Measurements from ENCODE around the gene LMX1A. TPM values are rescaled to one million over a fixed set of nuclear protein-coding genes. Genes with fewer than 3 reads are reported as not detected.

Gene LMX1A
- polyA plus RNA-seq, 1 donor from 2014 or later, result 0.47 TPM

- Histone ChIP-seq H3K9me2 (ENCODE audit: insufficient read depth, low read length) (no peaks in the 10 kb centered on the region), H3K27me3 (ENCODE audit: insufficient read depth, low read depth, low read length) (no peaks in the 10 kb centered on the region), H2AFZ (ENCODE audit: low read depth, low read length) (no peak overlapping the region), H3K27ac (ENCODE audit: low read length) (no peak overlapping the region), H3K36me3 (ENCODE audit: insufficient read depth, low read length) (no peaks in the 10 kb centered on the region), H4K20me1 (ENCODE audit: insufficient read depth) (no peaks in the 10 kb centered on the region), H3K79me2 (replicated peaks; ENCODE audit: insufficient read depth, low read length) (no peaks in the 10 kb centered on the region), H3K9ac (ENCODE audit: low read length) (no peak overlapping the region), H3F3A (ENCODE audit: insufficient read depth, low read length, poor library complexity, severe bottlenecking) (no peaks in the 10 kb centered on the region), H3K4me3 (ENCODE audit: low read length) (no peak overlapping the region), H3K9me3 (ENCODE audit: low read length) (no peaks in the 10 kb centered on the region), H3K4me2 (ENCODE audit: low read length) (no peak overlapping the region)
- TF ChIP-seq REST (IDR thresholded peaks at IDR 0.05; ENCODE audit: borderline replicate concordance) (no peak), RAD21 (conservative IDR thresholded peaks at IDR 0.05) (no peak), MXI1 (conservative IDR thresholded peaks at IDR 0.05; ENCODE audit: poor library complexity, severe bottlenecking) (no peak), TAF1 (IDR thresholded peaks at IDR 0.05; ENCODE audit: low read depth) (no peak), EZH2 (IDR thresholded peaks at IDR 0.05; ENCODE audit: borderline replicate concordance, insufficient read depth, low read length, poor library complexity, severe bottlenecking) (no peak), CTCF (IDR thresholded peaks at IDR 0.05; ENCODE audit: poor library complexity, severe bottlenecking) (no peak), EP300 (conservative IDR thresholded peaks at IDR 0.05; ENCODE audit: poor library complexity, severe bottlenecking) (no peak), SMC3 (conservative IDR thresholded peaks at IDR 0.05; ENCODE audit: poor library complexity) (no peak), POLR2AphosphoS5 (IDR thresholded peaks at IDR 0.05) (no peak)
These were observed 42.6 kb downstream of the LMX1A start for GRCh38 chr1:165313903-165314302.

- no peak for TF ChIP-seq POLR2AphosphoS5 (IDR thresholded peaks at IDR 0.05)
- no peak for TF ChIP-seq EZH2 (IDR thresholded peaks at IDR 0.05; ENCODE audit: borderline replicate concordance, insufficient read depth, low read length, poor library complexity, severe bottlenecking)
- no peak for TF ChIP-seq SMC3 (conservative IDR thresholded peaks at IDR 0.05; ENCODE audit: poor library complexity)
- no peak for TF ChIP-seq RAD21 (conservative IDR thresholded peaks at IDR 0.05)
- no peak for TF ChIP-seq REST (IDR thresholded peaks at IDR 0.05; ENCODE audit: borderline replicate concordance)
- TF ChIP-seq EP300 (conservative IDR thresholded peaks at IDR 0.05; ENCODE audit: poor library complexity, severe bottlenecking), result no peak
- no peak for TF ChIP-seq TAF1 (IDR thresholded peaks at IDR 0.05; ENCODE audit: low read depth)
- TF ChIP-seq CTCF (IDR thresholded peaks at IDR 0.05; ENCODE audit: poor library complexity, severe bottlenecking), result no peak
- TF ChIP-seq MXI1 (conservative IDR thresholded peaks at IDR 0.05; ENCODE audit: poor library complexity, severe bottlenecking), result no peak
- Histone ChIP-seq H4K20me1 (ENCODE audit: insufficient read depth) (no peaks in the 10 kb centered on the region), H3K79me2 (replicated peaks; ENCODE audit: insufficient read depth, low read length) (no peaks in the 10 kb centered on the region)
These were observed 43.9 kb downstream of the LMX1A start for GRCh38 chr1:165312591-165312990.

More at GRCh38 chr1:165312591-165312990, 43.9 kb downstream of the LMX1A start:
- Histone ChIP-seq H3K9me3 (ENCODE audit: low read length) (no peaks in the 10 kb centered on the region), H2AFZ (ENCODE audit: low read depth, low read length) (no peak overlapping the region), H3K4me3 (ENCODE audit: low read length) (no peak overlapping the region), H3K36me3 (ENCODE audit: insufficient read depth, low read length) (no peaks in the 10 kb centered on the region), H3F3A (ENCODE audit: insufficient read depth, low read length, poor library complexity, severe bottlenecking) (no peaks in the 10 kb centered on the region), H3K9ac (ENCODE audit: low read length) (no peak overlapping the region), H3K27me3 (ENCODE audit: insufficient read depth, low read depth, low read length) (no peaks in the 10 kb centered on the region), H3K27ac (ENCODE audit: low read length) (no peak overlapping the region), H3K9me2 (ENCODE audit: insufficient read depth, low read length) (no peaks in the 10 kb centered on the region), H3K4me2 (ENCODE audit: low read length) (no peak overlapping the region)

Data from neural cell (in vitro differentiated cells).